Pons (tissue), 1 donor: ENCODE measurements around the gene FRY.
A peak's percentile ranks its signal among the peaks of the same experiment; 100 is the strongest.

ENCODE experiments used
- DNase-seq: peaks from one replicate; pipeline ENCODE4 v3.0.0-alpha.2; 2016; ENCODE audit warnings: low spot score

FRY gene

GRCh38 chr13:32310134-32310706 is 278.6 kb downstream of the FRY start:
- peak; percentile 63 for DNase-seq

- no peak for DNase-seq
Measured at GRCh38 chr13:32311188-32311897, 279.8 kb downstream of the FRY start.

GRCh38 chr13:32314271-32315237 is 283.0 kb downstream of the FRY start:
- peak; percentile 35 for DNase-seq

- DNase-seq = peak; percentile 76
Measured at GRCh38 chr13:32315238-32316027, 283.9 kb downstream of the FRY start, which contains the start of the genes BRCA2 and ZAR1L. Gene BRCA2, plus strand, starts transcription at chr13:32315508. Its CDS starts 953 bp downstream, at chr13:32316461. Gene ZAR1L, minus strand, starts transcription at chr13:32315363. Its CDS starts 3,438 bp downstream, at chr13:32311925.

DNA sequence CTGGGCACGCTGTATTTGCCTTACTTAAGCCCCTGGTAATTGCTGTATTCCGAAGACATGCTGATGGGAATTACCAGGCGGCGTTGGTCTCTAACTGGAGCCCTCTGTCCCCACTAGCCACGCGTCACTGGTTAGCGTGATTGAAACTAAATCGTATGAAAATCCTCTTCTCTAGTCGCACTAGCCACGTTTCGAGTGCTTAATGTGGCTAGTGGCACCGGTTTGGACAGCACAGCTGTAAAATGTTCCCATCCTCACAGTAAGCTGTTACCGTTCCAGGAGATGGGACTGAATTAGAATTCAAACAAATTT is 284.4 kb downstream of the FRY start:
- DNase-seq = no peak

DNA sequence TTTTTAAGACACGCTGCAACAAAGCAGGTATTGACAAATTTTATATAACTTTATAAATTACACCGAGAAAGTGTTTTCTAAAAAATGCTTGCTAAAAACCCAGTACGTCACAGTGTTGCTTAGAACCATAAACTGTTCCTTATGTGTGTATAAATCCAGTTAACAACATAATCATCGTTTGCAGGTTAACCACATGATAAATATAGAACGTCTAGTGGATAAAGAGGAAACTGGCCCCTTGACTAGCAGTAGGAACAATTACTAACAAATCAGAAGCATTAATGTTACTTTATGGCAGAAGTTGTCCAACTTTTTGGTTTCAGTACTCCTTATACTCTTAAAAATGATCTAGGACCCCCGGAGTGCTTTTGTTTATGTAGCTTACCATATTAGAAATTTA is 284.9 kb downstream of the FRY start:
- DNase-seq = no peak

GRCh38 chr13:32317716-32318465 is 286.3 kb downstream of the FRY start:
- DNase-seq = no peak

GRCh38 chr13:32320528-32320927 is 289.0 kb downstream of the FRY start:
- no peak for DNase-seq

DNA sequence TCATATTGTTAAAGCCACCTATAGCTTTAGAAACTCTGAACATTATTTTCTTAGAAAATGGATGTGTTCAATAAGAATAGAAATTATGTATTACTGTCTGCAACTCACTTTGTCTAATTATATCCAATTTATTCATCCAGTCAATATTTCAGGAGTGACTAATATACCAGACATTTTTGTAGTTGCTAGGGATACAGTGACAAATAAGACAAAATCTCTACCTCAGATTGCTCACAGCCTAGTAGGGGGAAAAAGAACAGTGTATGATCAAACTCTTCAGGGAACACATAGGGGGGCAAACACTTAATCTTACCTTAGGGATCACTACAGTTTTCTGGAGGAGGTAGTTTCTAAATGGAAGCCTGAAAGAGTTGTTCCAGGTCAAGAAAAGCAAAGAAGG is 292.3 kb downstream of the FRY start:
- DNase-seq = no peak

DNA sequence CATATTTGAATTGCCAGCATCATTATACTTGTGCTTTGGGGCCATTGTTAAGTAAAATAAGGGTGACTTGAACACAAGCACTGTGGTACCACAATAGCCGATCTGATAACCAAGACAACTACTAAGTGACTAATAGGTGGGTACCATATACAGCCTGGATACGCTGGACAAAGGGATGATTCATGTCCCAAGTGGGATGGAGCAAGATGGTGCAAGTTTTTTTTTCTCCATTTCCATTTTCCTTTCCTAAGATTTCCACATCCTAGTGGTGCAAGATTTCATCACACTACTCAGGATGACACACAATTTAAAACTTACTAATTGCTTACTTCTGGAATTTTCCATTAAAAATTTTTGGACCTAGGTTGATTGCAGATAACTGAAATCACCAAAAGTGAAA is 298.9 kb downstream of the FRY start:
- no peak for DNase-seq

DNA sequence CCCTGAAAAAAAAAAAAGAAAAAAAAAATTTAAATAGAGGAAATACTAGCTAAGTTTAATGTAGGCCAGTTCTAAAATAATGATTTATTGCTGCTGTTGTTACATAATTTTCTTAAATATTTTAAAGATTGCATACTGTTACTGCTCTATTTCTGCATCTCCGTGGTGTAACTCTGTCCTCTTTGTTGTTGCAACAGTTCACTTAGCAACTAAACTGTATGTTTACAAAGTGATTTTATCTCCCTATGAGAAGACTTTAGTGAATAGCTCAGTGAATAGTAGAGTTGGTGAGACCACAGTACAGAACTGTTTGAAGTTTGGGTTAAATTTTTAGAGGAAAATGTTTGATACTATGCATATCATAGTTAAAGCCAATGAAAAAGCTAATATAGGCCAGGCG is 303.1 kb downstream of the FRY start:
- no peak for DNase-seq

- no peak for DNase-seq
Measured at GRCh38 chr13:32340914-32341313, 309.3 kb downstream of the FRY start.

- no peak for DNase-seq
Measured at GRCh38 chr13:32347651-32348050, 316.1 kb downstream of the FRY start.
